ENCODE measurements around the gene TTC38.

The TTC38 gene

GRCh38 chr22:46280063-46280817 is 12.4 kb downstream of the TTC38 start:
- no peak for DNase-seq

DNA sequence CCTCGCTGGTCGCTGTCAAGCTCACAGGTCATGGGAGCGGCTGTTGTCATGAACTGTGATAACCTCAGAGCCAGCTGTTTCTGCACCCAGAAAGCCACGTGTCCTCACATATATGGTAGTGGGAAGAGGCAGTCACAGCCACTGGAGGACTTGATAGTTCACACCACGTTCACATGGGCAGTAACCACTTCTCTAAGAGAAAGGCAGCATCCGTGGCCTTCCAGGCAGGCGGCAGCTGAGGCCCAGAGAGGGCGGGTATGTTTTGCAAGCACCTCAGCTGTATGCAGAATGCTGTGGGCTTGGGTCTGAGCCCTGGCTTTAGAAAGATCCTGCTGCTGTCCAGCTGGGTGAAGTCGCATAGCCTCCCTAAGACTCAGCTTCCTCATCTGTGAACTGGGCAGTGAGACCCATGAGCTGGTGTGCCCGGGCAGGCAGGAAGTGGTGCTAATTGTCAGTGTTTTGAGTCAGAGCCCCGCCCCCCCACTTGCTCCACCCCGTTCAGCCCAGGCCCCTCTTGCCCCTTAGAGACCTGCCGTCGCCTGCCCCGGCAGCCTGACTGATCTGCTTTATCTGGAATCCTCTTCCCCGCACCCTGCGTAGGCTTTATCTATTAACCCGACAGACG is 13.3 kb downstream of the TTC38 start:
- no peak for DNase-seq

DNA sequence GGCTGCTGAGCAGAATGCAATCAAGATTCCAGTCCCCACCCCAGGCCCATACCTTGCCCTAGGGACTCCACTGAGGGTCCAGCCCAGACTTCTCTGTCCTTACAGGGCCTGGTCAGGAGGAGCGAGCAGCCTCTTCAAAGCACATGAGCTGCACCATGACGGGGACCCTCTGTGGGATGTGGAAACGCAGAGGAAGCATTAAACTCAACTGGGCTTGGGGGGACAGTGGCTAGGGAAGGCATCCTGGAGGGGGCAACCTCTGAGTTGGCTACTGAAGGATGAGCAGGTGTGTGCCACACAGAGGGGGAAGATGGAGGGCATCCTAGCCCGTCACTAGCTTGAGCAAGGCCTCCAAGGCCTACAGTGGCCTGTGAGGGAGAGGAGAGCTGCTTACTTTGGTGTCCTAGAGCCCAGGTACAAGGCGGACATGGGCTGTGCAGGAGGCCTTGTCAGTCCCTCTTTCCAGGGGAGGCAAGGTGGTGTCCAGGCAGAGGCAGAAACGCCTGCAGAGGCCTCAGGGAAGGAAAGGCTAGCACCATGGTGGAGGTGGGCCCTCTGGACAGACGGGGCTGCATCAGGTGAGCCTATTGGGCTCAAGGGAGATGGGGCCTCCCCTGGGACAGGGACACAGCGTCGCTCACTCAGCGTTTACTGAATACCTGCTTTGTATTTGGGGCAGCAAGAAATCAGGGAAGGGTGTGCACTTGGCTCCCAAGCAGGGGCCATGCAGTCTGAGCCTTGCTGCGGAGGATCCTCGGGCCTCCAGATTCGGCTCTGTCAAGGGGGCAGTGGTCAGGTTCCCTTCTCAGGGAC is 14.3 kb downstream of the TTC38 start:
- no peak for DNase-seq

DNA sequence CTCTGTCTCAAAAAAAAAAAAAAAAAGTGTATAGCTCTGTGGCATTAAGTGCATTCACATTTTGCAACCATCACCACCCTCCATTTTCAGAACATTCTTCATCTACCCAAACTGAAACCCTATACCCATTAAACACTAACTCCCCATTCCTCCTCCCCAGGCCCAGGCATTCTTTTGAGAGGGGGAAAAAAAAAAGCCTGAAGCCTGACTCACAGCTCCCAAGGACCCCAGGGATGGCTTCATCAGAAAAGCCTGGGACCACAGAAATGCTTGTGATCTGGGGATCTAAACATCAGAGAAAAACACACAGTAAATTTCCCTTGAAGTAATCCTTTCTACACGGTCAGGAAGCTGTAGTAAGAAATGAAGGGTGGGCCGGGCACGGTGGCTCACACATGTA is 18.2 kb downstream of the TTC38 start:
- DNase-seq, result no peak

GRCh38 chr22:46286941-46287872 is 19.4 kb downstream of the TTC38 start:
- no peak for DNase-seq

GRCh38 chr22:46287873-46288751 is 20.3 kb downstream of the TTC38 start:
- DNase-seq, result no peak

DNA sequence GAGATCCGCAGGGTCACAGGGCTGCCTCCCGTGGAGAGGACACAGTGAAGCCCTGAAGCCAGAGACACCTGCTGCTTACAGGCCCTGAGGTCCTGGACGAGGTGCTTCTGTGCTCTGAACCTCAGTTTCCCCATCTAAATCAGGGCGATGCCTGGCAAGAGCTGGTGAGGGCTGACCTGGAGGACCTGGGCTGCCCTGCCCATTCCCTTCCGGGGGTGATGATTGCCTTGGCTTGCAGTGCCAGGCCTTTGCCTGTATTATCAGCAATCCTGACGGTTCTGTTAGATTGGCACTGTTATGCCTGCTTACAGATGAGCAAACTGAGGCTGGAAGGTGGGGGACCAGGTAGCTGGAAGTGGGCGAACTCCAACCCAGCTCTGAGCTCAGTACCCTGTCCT is 21.0 kb downstream of the TTC38 start:
- no peak for DNase-seq

GRCh38 chr22:46289244-46289891 is 21.6 kb downstream of the TTC38 start:
- no peak for DNase-seq

DNA sequence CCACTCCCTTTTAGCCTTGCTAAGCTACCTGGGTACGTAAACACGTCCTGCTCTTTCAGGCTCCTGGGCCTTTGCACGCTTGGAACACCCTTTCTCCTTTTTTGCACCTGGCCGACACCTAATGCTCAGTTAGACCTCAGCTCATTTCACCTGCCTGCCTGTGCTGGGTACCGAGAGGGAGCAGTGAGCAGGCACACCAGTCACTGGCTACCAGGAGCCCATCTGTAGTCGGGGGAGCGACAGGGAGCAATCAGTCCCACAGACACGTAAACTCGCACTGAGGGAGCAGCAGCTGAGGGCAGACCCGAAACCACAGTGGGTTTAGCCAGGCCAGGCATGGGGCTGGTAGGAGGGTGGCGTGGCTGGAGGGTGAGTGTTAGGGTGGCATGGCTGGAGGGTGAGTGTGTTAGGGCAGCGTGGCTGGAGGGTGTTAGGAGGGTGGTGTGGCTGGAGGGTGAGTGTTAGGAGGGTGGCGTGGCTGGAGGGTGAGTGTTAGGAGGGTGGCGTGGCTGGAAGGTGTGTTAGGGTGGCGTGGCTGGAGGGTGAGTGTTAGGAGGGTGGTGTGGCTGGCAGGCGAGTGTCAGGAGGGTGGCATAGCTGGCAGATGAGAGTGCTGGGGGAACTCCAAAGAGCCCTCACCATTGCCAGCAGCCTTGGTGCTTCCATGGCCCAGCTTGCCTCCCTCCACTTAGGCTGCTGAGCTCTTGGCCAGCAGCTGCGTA is 22.5 kb downstream of the TTC38 start:
- no peak for DNase-seq

GRCh38 chr22:46290843-46291785 is 23.3 kb downstream of the TTC38 start:
- DNase-seq, result no peak

- DNase-seq, result no peak
These were observed 24.4 kb downstream of the TTC38 start for GRCh38 chr22:46292173-46292572.

DNA sequence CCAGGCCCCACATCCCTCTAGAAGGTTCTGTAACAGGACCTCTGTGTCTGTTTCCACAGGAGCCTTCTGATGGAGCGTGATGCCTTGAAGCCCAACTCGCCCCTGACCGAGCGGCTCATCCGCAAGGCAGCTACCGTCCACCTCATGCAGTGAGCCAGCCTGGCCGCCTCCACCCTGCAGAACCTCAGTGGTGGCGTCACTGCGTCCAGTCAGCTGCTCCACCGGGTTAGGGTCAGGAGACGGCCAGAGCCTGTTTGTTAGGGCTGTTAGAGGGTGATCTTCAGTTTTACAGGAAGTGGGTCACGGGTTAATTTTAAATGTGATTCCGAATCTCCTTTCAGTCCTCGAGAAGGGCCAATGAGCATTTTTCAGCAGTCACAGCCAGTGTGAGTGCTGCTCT is 24.9 kb downstream of the TTC38 start:
- DNase-seq, result no peak

- no peak for DNase-seq
These were observed 25.9 kb downstream of the TTC38 start for GRCh38 chr22:46293577-46294260.

GRCh38 chr22:46294784-46295183 is 27.0 kb downstream of the TTC38 start:
- DNase-seq, result no peak

DNA sequence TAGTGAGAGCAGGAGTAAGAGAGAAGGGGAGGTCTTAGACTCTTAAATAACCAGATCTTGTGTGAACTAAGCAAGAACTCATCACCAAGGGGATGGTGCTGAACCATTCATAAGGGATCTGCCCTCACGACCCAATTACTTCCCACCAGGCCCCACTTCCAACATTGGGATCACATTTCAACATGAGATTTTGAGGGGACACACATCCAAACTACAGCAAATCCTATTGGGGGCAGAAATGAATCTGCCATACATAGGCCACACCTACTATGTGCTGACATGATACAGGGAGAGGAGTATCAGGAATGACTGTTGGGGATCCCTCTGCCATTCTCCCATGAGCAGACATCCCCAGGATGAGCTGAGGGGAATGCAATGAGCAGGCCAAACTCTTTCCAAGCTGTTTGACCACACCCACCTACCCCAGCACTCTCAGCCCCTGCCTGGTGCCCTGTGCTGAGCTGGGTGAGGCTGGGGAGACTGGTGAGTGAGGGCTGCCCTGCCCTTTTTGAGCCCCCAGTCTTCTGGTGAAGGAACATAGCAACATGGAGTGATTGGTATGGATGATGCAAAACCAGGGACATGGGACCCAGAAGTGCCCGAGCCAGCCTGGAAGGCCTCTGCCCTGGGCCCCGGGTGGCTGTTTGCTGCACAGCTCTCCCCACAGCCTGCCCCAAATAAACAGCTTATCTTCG is 27.6 kb downstream of the TTC38 start:
- no peak for DNase-seq

DNA sequence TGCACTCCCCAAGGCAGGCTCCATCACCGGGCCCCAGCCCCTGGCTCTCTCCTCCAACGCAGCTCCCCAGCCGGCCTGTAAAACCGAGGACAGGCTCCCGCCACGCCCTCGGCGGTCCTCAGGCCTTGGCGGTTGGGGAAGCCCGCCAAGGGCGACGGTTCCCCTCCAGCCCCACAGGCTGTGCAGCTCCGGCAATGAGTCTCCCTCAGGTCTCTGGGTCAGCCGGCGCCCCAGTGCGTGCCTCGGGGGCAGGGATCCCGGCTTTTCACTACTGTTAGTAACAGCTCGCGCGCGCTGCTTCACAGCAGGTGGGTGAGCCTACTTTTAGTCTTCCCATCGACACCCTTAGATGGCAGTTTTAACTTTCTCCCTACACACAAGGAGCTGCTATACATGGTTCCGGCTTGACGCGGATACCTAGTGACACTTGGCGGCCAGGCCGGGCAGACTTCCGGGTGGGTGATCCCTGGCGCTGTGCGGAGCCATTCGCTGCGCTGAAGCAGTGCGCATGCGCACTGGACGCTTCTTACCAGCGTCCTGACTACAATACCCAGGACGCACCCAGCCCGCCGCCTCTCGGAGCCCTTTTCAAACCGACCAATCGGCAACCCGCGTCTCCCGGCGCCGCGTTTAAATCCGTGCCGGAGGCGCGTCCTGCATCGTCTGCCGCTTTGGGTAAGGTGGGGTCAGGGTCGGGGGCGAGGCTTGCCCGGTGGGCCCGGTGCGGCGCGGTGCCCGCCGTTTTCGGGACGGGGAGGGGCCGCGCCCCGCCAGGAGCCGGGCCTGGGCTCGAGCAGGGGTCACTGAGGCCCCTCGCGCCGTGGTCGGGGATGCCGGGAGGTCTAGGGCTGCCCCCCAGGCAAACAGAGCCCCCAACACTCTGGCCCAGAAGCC is 28.7 kb downstream of the TTC38 start, which contains the start of gene GTSE1:
Gene GTSE1, plus strand, starts transcription at position 614 of the 894 bp plus-strand sequence. CDS start 531 bp downstream, outside the sequence.
- DNase-seq, result peak; percentile 96

All from stimulated activated CD4-positive, alpha-beta T cell treated with anti-CD3 and anti-CD28 coated beads, Interleukin-4, amount 100 ng/mL, for 1 hour (primary cell).